ENCODE results near the gene PRRX1.

Gene PRRX1

DNA sequence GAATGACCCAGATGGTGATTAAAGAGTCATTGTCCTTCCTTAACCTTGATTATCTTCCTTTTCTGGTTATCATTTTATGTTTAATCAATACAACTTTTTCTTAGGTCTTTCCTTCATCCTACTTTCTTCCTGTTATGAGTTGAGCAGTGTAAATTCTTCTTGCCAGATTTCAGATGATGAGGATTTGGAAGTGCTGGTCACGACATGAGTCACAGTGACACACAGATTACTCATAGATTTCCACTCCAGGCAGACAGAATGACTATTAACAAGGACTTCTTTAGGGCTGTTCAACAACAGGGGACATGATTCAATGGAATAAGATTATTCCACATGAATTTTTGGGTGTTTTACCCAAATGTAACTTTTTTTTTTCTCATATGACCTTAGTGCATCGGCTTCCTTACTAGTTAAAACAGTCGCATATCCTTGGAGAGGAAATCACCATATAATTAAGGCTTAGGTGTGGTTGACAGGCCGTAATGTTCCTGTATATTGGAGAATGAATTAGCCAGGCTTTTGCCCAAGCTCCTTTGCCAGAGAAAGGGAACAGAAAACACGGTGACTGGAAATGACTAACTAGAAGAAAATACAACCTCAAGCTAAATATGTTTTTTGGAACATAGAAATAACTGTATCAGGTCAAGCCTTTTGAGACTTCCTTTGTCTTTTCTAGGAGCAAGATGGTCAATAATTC, 44.2 kb downstream of the PRRX1 start:
- H3K4me3 ChIP-seq (ENCODE audit: low read depth, low read length), result no peak overlapping the region
- TF ChIP-seq, protein P1, sequence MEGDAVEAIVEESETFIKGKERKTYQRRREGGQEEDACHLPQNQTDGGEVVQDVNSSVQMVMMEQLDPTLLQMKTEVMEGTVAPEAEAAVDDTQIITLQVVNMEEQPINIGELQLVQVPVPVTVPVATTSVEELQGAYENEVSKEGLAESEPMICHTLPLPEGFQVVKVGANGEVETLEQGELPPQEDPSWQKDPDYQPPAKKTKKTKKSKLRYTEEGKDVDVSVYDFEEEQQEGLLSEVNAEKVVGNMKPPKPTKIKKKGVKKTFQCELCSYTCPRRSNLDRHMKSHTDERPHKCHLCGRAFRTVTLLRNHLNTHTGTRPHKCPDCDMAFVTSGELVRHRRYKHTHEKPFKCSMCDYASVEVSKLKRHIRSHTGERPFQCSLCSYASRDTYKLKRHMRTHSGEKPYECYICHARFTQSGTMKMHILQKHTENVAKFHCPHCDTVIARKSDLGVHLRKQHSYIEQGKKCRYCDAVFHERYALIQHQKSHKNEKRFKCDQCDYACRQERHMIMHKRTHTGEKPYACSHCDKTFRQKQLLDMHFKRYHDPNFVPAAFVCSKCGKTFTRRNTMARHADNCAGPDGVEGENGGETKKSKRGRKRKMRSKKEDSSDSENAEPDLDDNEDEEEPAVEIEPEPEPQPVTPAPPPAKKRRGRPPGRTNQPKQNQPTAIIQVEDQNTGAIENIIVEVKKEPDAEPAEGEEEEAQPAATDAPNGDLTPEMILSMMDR (conservative IDR thresholded peaks at IDR 0.05; ENCODE audit: low read depth, low read length), result no peak
- DNase-seq (ENCODE audit: low read depth), result peak; percentile 90

DNA sequence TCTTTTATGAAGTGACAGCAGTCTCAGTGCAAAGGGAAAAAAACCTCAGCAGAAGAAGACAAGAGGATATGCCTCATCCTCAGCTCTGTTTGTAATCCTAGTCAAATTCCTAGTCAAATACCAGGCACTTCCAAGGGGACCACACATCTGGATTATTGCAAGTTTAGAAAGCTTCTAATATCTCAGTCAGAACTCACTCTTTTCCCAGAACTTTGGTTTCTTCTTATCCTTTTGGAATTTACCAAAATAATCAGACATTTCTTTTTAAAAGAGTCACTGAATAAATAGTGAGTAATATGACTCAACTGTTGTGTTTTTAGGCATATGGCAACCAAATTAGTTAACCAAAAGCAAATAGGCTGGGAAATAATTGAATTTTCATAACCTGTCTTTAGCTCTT, 47.8 kb downstream of the PRRX1 start:
- TF ChIP-seq, protein P1 (conservative IDR thresholded peaks at IDR 0.05; ENCODE audit: low read depth, low read length), result no peak
- no peak for DNase-seq (ENCODE audit: low read depth)
- no peak overlapping the region for H3K4me3 ChIP-seq (ENCODE audit: low read depth, low read length)

DNA sequence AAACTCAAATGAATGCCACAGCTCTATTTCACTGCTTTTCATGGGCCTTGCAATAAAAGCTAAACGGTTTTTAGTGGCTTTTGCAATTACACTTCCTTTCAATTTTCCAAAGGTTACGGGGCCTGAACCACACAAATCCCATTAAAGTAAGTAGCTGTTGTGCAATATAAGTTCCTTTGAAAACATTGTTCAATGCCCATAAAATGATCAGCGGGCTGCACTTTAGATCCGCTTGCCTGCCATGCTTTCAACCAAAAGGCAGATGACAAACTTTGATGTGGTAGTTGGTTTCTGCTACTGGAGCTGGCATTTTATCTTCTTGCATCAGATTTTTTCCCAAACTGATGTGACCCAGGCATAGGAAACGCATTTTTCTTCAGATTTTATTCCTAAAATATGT, 50.2 kb downstream of the PRRX1 start:
- TF ChIP-seq, protein P1 (conservative IDR thresholded peaks at IDR 0.05; ENCODE audit: low read depth, low read length), result no peak
- DNase-seq (ENCODE audit: low read depth), result no peak
- no peak overlapping the region for H3K4me3 ChIP-seq (ENCODE audit: low read depth, low read length)

DNA sequence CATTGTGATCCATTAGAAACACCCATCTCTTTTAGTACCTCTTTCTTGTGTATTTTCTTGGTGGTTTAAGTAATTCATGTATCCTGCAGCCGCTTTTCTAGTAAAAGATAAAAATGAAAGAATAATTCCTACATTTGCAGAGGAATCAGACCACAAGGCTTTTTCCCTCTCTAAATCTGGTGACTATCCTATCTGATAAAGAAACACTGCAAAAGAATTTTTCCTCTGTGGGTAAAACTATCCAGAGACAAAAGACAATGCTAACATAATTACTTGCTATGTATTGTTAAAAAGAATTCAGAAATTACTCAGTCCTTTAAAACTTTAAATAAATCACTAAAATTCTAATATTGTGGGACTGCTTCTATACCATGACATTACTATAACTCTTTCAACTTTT, 51.0 kb downstream of the PRRX1 start:
- DNase-seq (ENCODE audit: low read depth), result no peak
- H3K4me3 ChIP-seq (ENCODE audit: low read depth, low read length), result no peak overlapping the region
- TF ChIP-seq, protein P1 (conservative IDR thresholded peaks at IDR 0.05; ENCODE audit: low read depth, low read length), result no peak

DNA sequence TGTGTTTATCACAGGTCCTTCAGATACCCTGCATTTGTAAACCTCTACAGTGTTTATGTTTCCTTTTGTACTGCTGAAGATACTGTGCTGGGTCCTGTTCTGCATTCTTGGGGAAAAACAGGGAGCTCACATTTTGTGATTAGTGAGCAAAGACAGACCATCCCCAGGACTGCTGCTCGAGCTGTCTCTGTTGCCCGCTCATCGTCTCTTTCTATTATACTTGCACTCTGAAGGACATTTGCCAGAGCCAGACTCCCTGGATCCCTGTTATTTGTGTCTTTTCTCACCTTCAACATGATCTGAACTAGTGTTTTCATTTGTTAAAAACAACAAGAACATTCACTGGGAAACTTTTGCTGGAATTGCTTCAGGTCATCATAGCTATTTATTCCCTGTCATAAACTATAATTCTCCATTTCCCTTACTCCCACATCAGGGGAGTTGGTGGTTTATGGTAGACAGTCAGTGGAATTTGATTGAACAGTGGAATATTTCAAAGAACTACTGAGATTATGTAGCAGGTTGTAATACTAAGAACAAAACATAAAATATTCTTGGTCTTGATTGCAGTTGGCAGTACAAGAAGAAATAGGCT, 53.0 kb downstream of the PRRX1 start:
- H3K4me3 ChIP-seq (ENCODE audit: low read depth, low read length), result no peak overlapping the region
- TF ChIP-seq, protein P1 (conservative IDR thresholded peaks at IDR 0.05; ENCODE audit: low read depth, low read length), result no peak
- no peak for DNase-seq (ENCODE audit: low read depth)

DNA sequence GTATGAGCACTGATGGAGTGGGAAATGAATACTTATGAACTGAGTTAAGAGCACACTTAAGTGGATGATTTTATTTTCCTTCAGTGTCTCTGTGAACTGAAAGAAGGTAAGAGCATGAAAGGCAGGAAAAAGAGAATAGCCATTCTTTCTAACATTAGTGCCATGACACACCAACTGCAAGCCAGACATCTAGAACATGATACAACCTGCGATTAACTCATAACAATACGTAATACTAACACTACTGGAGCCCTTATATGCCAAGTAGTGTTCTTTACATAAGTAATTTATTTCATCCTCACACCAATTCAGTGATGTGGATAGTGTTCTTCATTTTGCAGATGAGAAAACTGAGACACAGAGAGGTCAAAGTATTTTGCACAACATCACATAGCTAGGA, 56.7 kb downstream of the PRRX1 start:
- no peak overlapping the region for H3K4me3 ChIP-seq (ENCODE audit: low read depth, low read length)
- DNase-seq (ENCODE audit: low read depth), result no peak
- TF ChIP-seq, protein P1 (conservative IDR thresholded peaks at IDR 0.05; ENCODE audit: low read depth, low read length), result no peak

DNA sequence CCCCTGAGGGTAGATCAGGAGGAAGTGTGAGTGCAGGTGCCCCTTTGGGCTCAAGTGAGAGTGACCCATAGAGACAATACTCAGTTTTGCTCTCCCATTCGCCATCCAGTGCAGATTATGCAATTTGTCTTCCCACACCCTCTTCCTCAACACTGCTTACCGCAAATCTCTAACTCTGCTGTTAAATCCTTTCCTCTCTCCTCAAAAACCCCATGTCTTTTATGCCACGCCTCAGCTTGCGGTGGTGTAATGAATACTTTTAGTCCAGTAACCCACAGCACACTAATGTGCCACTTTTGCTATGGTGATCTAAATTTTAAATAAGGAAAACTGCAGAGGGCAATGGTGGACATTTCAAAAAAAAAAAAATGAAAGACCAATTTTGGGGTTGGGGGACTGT, 57.7 kb downstream of the PRRX1 start:
- DNase-seq (ENCODE audit: low read depth), result no peak
- TF ChIP-seq, protein P1 (conservative IDR thresholded peaks at IDR 0.05; ENCODE audit: low read depth, low read length), result no peak
- H3K4me3 ChIP-seq (ENCODE audit: low read depth, low read length), result no peak overlapping the region
